HK-2 (cell line): Measurements from ENCODE around the gene FAIM.
"Not testable (repeated sequence)": the region's sequence is repeated elsewhere in the genome, so short reads cannot be mapped to it uniquely, and the experiment has no call there.

Experiments used
- DNase-seq: peaks from one replicate; pipeline ENCODE4 v3.0.0-alpha.2; 2018; ENCODE audit not compliant: unreplicated experiment

FAIM gene, protein sequence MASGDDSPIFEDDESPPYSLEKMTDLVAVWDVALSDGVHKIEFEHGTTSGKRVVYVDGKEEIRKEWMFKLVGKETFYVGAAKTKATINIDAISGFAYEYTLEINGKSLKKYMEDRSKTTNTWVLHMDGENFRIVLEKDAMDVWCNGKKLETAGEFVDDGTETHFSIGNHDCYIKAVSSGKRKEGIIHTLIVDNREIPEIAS

DNA sequence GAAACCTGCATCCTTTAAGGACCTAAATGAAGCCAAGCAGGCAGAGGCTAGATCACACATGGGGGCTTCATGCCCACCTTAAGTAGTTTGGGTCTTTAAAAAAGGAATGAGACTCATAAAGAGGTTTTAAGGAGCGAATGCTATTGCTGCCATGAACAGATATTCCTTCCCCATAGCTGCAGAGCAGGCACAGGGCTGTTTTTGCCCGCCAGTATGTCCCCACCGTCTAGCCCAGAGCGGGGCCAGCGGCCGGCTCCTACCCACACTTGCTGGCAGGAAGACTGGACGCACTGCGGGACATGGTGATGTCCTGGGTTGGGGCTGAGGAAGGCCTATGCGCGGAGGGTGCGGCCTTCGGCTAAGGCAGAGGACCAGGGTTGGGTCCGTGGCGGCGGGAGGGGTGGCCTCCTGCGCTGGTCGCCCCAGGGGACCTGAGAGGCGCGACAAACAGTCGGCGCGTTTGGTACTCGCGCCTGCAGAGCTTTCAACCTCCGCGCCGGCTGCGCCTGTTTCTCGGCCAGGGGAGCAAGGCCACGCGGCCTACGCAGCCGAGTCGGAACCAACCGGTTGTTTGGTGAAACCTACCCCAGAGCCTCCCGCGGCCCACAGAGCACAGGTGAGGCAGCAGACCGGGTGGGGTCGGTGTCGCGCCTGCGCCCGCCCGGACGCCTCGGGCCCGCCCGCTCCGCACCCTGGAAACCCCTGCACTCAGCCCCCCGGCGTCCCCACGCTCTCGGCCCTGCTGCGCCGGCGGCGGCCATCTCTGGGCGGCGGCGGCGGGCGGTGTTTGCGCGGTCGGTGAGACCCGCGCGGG lies at the start of gene FAIM:
Gene FAIM (plus strand): TSS at position 450 of the 814 bp plus-strand sequence. CDS start 10,956 bp downstream, outside the sequence.
- peak; percentile 81 for DNase-seq

DNA sequence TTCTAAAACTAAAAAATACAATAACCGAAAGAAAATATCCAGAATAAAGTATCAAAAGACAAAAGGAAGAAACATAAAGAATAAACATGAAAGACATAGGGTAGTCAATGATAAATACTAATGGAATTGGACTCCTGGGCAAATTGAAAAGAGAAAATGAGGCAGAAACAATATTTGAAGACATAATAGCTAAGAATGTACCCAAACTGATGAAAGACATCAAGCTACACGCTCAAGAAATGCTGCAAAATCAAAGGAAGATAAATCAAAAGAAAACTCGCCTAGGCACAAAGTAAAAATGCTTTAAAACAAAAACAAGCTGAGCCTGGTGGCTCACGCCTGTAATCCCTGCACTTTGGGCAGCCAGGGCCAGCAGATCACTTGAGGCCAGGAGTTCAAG lies 49.4 kb upstream of the FAIM start:
- no peak for DNase-seq

DNA sequence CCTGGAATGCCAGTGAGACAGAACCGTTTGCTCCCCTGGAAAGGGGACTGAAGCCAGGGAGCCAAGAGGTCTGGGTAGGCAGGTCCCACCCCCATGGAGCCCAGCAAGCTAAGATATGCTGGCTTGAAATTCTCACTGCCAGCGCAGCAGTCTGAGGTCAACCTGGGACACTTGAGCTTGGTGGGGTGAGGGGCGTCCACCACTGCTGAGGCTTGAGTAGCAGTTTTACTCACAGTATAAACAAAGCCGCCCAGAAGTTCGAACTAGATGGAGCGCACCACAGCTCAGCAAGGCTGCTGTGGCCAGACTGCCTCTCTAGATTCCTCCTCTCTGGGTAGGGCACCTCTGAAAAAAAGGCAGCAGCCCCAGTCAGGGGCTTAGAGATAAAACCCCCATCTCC lies 48.1 kb upstream of the FAIM start:
- no peak for DNase-seq

DNA sequence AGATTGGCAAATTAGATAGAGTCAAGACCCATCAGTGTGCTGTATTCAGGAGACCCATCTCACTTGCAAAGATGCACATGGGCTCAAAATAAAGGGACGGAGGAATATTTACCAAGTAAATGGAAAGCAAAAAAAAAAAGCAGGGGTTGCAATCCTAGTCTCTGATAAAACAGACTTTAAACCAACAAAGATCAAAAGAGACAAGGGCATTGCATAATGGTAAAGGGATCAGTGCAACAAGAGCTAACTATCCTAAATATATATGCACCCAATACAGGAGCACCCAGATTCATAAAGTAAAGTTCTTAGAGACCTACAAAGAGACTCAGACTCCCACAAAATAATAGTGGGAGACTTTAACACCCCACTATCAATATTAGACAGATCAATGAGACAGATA lies 45.7 kb upstream of the FAIM start:
- DNase-seq = not testable (repeated sequence)

DNA sequence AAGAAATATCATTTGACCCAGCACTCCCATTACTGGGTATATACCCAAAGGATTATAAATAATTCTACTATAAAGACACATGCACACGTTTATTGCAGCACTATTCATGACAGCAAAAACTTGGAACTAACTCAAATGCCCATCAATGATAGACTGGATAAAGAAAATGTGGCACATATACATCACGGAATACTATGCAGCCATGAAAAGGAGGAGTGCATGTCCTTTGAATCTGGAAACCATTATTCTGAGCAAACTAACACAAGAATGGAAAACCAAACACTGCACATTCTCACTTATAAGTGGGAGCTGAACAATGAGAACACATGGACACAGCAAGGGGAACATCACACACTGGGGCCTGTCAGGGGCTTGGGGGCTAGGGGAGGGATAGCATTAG lies 42.3 kb upstream of the FAIM start:
- not testable (repeated sequence) for DNase-seq

DNA sequence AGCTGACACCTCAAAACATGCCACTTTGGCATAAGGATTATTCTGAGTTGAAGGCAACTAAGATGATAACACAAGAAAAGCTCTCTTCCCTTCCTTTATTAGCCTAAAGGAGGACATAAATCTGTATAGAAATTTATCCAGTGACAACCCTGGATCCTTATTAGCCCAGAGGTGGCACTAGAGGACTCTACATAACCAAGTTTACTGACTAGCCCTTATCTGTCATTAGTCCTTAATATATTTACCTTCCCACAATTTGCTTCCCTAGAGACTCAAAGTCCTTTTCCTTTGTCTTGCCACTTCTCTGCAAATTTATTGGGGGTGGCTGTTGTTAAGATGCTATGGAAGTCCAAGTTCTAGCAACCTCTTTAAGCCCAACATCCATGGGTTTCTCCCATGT lies 41.2 kb upstream of the FAIM start:
- no peak for DNase-seq

DNA sequence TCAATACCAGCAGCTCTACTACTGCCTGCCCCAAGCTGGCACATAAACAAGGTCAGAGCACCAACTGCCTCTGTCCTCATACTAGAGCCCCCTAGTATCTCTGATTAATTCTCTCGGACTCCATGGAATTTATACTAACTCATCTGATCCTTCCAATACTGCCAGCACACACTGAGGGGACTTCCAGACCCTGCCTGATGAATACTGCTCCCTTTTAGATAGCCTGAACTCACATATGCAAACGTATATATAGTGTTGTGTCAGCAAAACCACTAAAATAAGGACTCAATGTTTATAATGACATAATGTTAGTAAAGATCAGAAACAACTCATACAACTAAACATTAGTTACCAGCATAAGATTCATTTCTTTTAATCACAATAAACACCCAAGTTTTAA lies 39.5 kb upstream of the FAIM start:
- DNase-seq = no peak

DNA sequence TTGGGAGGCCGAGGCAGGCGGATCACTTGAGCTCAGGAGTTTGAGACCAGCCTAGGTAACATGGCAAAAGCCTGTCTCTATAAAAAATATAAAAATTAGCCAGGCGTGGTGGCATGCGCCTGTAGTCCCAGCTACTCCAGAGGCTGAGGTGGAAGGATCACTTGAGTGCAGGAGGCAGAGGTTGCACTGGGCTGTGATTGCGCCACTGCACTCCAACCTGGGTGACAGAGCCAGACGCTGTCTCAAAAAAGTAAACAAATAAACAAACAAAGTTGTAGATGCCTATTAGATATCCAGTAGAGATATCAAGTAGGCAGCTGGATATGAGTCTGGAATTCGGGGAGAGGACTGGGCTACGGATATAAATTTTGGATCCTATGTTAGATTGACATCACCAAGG lies 38.9 kb upstream of the FAIM start:
- DNase-seq = not testable (repeated sequence)

DNA sequence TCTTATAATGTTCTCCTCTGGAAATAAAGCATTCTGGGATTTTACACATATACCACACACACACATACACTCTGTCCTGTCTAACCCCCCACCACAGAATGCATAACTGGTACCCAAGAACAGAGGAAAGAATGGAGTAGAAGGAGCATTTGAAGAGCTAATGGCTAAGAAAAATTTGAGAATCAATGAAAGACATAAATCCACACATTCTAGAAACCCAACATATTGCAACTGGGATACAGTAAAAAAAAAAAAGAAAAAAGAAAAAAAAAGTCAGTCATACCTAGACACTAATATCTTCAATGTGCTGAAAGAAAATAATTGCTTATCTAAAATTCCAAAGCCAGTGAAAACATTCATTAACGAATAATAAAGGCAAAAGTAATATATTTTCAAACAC lies 35.4 kb upstream of the FAIM start:
- no peak for DNase-seq

DNA sequence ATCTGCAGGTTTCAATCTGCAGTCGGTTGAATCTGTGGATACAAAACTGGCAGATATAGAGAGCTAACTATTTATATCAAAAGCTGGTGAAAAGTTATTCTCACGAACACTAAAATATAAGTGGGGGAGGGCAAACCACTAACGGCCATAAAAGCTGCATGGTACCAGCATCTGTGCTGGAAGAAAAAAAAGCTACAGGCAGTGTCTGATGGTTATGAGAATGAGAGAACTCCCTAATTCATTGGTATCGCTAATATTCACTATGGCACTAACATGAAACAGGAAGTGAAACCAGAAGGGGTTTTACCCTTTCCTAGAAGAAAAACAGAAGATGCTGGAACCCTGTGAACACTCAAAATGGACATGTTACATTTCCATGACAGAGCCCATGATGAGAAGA lies 30.4 kb upstream of the FAIM start:
- no peak for DNase-seq

DNA sequence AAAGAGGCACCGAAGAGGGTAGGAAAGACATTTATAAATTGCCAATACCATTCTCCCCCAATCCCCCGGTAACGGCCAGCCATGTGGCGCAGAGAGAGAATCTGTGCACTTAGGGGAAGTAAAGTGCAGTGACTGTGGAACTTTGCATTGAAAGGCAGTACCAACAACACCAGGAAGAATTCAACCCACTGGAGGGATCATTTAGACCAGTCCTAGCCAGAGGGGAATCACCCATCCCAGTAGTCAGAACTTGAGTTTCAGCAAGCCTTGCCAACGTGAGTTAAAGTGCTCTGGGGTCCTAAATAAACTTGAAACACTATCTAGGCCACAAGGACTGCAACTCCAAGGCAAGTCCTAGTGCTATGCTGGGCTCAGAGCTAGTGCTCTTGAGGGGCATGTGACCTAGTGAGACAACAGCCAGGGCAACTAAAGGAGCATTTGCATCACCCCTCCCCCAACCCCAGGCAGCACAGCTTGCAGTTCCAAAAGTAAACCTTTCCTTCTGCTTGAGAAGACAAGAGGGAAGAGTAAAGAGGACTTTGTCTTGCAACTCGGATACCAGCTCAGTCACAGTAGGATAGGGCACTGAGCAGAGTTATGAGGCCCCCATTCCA lies 29.5 kb upstream of the FAIM start:
- no peak for DNase-seq

DNA sequence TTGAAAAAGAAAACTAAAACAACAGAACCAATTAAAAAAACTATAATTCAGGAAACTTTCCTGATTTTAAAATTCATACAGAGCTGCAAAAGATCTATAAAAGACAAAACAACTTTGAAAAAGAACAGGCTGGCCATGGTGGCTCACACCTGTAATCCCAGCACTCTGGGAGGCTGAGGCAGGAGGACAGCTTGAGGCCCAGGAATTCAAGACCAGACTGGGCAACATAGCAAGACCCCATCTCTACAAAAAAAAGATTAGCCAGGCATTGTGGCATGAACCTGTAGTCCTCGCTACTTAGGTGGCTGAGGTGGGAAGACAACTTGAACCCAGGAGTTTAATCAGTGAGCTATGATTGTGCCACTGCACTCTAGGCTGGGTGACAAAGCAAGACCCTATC lies 21.2 kb upstream of the FAIM start:
- DNase-seq = no peak

DNA sequence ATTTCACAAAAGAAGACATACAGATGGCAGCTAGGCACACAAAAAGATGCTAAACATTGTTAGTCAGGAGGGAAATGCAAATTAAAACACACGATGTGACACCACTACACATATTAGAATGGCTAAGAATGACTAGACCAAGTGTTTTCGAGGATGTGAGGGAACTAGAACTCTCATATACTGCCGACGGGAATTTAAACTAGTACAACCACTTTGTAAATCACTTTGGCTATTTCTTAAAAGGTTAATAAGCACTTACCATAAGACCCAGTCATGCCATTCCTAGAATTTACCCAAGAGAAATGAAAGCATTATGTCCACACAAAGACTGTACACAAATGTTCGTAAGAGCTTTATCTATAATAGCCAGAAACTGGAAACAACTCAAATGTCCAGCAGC lies 20.1 kb upstream of the FAIM start:
- no peak for DNase-seq

DNA sequence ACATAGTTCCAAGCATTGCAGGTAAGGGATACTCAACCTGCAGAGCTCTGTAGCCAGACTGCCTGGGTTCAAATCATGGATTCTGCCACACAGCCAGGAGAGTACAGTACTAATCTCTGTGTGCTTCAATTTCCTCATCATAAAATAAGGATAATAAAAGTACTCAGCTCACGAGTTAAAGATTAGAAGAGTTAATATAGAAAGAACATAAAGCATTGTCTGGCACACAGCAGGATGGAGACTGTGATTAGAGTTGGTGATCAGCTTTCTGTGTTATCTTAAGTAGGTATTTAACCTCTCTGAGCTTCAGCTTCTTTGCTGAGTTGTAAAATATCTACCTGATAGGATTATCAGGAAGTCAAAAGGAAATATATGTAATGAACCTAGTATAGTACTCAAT lies 17.2 kb upstream of the FAIM start:
- DNase-seq = no peak

DNA sequence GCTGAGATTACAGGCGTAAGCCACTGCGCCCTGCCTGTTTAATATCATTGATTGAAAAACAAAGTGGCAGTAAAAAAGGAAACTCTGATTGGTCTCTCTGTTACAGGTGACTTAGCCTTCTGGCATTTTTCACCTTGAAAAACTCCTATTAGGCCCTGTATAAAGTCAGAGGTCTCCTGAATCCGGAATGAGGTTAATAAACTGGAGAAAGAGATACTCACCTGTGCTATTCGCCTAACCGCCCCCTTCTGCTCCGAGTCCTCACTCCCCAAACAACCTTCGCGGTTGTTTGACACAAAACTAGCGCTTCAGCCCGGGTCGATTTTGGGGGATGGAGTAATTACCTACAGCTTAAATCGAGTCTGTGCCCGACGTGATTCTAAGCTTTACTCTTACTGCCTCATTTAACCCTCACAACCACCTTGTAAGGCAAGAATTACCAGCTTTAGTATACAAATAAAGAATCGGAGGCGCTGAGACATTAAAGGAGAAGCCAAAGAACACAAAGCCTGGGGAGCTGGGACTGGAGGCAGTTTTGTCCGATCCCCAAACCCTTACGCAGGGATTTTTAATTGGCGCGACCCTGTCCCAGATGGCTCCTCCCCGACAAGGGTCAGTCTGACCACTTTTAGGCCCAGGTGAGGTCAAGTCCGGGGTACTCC lies 15.0 kb upstream of the FAIM start:
- peak; percentile 22 for DNase-seq

DNA sequence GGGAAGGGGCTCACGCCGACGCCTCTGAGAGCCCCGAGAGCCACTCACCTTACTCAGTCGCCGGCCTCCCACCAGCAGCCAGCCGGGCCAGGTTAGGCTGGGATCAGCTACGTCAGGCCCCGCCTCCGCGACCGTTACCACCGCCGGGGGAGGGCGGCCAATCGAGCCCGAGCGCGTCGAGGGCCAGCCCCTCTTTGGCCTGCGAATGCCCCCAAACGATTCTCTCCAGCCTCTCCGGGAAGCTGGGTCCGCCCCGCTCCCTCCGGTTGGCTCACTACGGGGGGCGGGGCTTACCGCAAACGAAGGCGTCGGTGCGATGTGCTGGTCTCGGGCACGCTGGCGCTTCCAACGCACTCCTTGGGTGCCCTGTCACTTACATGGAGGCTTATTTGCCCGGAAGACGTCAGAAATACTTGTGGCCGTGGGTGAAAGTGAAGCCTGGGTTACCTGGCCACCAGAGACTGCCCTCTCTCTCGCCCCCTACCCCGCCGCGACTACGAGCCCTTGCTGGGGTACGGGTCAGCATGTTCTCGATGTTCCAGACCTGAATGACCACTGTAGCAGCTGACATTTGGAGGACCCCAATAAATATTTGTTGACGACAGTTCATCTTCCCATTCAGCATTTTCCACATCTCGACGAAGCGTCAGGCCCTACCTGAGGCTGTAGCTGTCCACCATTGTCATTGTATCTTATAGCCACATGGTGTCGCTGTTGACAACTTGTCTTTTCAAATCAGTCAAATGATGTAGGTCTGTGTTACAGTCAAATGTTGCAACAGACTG lies 14.2 kb upstream of the FAIM start, which contains the start of gene CEP70:
Gene CEP70 (minus strand): TSS at position 111 of the 785 bp plus-strand sequence. CDS start 21,333 bp downstream, outside the sequence.
- DNase-seq = peak; percentile 95

DNA sequence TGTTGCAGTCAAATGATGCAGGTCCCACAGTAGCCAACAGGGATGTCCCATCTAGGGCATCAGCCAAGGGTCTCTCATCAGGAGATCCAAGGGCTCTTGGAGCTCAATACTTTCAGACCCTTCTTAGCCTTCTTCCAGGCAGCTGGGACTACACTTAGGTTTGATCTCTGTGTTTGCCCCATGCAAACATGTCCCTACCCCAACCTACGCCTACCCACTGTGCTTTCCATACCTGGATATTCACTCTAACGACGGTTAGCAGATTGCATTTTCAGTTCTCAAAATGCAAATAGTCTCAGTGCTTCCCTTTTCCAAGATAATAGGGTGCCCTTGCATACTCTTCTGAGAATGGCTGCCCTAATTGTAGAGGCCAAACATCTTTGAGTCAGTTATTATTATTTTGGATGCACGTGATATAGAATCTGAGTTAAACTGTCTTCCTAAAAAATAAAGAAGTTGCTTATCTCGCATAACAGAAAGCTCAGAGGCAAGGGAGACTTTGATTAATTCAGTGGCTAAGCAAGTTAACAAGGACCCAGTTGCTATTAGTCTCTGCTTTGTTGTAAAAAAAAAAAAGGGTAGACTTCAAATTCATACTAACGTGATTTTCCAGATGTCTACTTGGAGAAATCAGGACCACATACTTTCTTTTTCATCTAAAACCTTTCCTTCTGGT lies 13.5 kb upstream of the FAIM start:
- DNase-seq = no peak

DNA sequence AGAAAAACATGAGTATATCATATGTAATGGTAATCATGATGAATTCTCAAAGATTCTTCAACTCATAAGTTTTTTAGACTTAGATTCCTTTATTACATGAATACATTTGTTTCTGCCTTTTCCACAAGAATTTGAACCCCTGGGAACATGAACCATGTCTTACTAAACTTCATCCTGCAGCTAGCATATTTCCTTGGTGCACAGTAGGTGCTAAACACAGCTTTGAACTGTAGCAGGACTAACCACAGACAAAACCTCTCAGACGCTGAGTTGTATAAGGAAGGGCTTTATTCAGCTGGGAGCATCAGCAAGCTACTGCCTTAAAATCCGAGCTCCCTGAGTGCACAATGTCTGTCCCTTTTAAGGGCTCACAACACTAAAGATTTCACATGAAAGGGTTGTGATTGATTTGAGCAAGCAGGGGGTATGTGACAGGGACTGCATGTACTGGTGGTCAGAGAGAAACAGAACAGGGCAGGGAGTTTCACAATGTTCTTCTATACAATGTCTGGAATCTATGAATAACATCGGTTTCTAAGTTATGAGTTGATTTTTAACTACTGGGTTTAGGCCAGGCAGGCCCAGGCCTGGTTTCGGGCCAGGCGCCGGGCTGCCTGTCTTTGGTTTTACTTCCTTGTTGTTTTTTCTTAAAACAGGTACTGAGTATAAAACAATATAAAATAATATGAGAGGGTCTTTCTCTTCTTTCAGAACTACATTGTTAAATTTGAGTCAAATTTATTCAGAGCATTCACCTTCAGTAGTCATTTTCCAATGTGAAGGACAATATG lies 11.2 kb upstream of the FAIM start:
- not testable (repeated sequence) for DNase-seq

DNA sequence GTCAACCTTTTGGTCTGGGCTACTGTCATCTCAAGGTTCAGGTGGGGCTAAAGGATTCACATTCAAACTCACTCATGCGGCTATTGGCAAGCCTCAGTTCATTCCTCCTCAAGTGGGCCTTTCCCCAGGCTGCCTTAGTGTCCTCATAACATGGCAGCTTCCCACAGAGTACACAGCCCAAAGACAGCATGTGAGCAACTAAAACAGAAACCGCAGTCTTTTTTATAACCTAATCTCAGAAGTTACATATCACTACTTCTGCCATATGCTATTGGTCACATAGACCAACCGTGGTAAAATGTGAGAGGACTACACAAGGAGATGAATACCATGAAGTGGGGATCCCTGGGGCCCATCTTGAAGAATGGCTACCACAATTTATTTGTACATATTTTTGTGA lies 10.0 kb upstream of the FAIM start:
- DNase-seq = no peak

DNA sequence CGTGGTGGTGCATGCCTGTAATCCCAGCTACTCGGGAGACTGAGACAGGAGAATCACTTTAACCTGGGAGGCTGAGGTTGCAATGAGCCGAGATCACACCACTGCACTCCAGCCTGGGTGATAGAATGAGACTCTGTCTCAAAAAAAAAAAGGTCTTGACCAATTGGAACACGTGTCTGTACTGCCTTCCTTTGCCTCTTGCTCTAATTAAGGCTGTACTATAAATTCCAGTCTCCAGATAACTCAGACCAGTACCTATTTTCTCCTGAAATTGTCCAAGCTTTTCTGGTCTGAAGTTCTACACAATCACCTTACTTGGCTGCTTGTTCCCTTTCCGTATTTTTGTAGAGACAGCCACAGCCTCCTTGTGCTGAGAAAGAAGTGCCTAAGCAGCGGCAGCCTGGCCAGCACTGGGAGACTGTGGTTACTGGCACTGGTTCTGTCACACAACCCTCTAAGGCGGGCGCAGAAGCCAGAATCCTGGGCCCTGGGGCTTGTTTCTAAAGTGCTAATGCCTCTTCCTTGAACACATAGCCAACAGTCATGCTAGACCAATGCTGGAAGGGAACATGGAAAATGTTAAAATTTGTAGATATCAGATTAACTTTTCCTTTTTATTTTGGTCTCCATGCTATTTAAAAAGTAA lies 8.3 kb upstream of the FAIM start:
- DNase-seq = no peak
